K562 (cell line): Measurements from ENCODE around the gene IQCM. TPM values are rescaled to one million over a fixed set of nuclear protein-coding genes. Genes with fewer than 3 reads are reported as not detected.

Experiments
- ATAC-seq: fragments of 200-7000 bp; cut with Tn5 transposase; 3 replicates; pipeline ENCODE4 v1.9.1; 2020; ENCODE audit warnings: moderate library complexity
- BruUV-seq: library from RNA; stranded (reverse); fragments of 400-500 nt; replicated peaks from 2 replicates; lab custom pipeline; 2021; lab: Mats Ljungman, UMichigan
- CTCF ChIA-PET: fragments of 300-600 bp; formaldehyde crosslinking; extraction: SDS; loops from one replicate; lab custom pipeline; 2021; ENCODE audit warnings: low intra/inter-chr PET ratio; lab: Yijun Ruan, JAX
- POLR2A ChIA-PET: fragments of 300-600, 350-650 bp; sonication (Branson Sonifier 250); formaldehyde crosslinking; extraction: SDS; loops from one replicate; lab custom pipeline; 2021; ENCODE audit warnings: antibody characterized with exemption, inconsistent platforms; lab: Yijun Ruan, JAX
- DNase-seq, 4 experiments: peaks; one replicate each; pipeline versions ENCODE4 v3.0.0 to v3.0.0-alpha.2; 2011 to 2018; ENCODE audit warnings: low spot score in 3 of 4, mixed read lengths in 3 of 4; ENCODE audit errors: extremely low read depth in 1 of 4
- FAIRE-seq: peaks from 2 replicates; lab custom pipeline; 2011; peaks lifted over from hg19 to GRCh38; lab: Jason Lieb, UNC
- H2AFZ ChIP-seq: 2 replicates; pipeline ENCODE4 v1.6.0; 2011; ENCODE audit warnings: low read depth, low read length, control low read depth, inconsistent platforms
- H3K27ac ChIP-seq: fragments of 200-600 bp; 3 replicates; pipeline ENCODE4 v1.8.0; 2011; ENCODE audit warnings: low read depth, mild to moderate bottlenecking, control low read depth, inconsistent platforms, low read length, moderate library complexity, mixed read lengths; ENCODE audit errors: extremely low read depth
- H3K27me3 ChIP-seq, 2 experiments: fragments of 300-600 bp in 1 of 2; 2 replicates in 1 of 2; 3 replicates in 1 of 2; pipeline versions ENCODE4 v1.6.0 to v1.8.0; 2011; ENCODE audit warnings: inconsistent platforms in 2 of 2, low read length in 2 of 2, mild to moderate bottlenecking in 1 of 2, mixed read lengths in 1 of 2, moderate library complexity in 1 of 2; ENCODE audit not compliant: control insufficient read depth in 2 of 2, insufficient read depth in 2 of 2
- H3K36me3 ChIP-seq: fragments of 300-600 bp; 3 replicates; pipeline ENCODE4 v1.8.0; 2011; ENCODE audit warnings: mild to moderate bottlenecking, low read length, inconsistent platforms; ENCODE audit not compliant: control insufficient read depth, insufficient read depth
- H3K4me1 ChIP-seq, 2 experiments: fragments of 200-600 bp in 1 of 2; replicated peaks in 1 of 2; 2 replicates in 1 of 2; 3 replicates in 1 of 2; pipeline versions ENCODE4 v1.5.1 to v1.8.0; 2011; ENCODE audit warnings: inconsistent platforms in 2 of 2, low read length in 2 of 2, mild to moderate bottlenecking in 1 of 2, mixed read lengths in 1 of 2, moderate library complexity in 1 of 2; ENCODE audit not compliant: control insufficient read depth in 2 of 2, insufficient read depth in 2 of 2
- H3K4me2 ChIP-seq: 2 replicates; pipeline ENCODE4 v1.6.1; 2011; ENCODE audit warnings: low read length, control low read depth, inconsistent platforms, mixed read lengths; ENCODE audit not compliant: insufficient read depth
- H3K4me3 ChIP-seq: fragments of 200-600 bp; sonication (generic), shearing (Covaris generic); 2 replicates; pipeline ENCODE4 v1.5.1; 2016; ENCODE audit warnings: control low read depth, inconsistent platforms
- H3K79me2 ChIP-seq: fragments of 200-600 bp; 3 replicates; pipeline ENCODE4 v1.8.0; 2011; ENCODE audit warnings: low read length, inconsistent platforms; ENCODE audit not compliant: control insufficient read depth, insufficient read depth
- H3K9ac ChIP-seq, 2 experiments: 2 replicates each; pipeline versions ENCODE4 v1.6.0 to v1.6.1; 2011; ENCODE audit warnings: low read depth in 2 of 2, low read length in 2 of 2, control low read depth in 1 of 2, inconsistent platforms in 1 of 2, mild to moderate bottlenecking in 1 of 2, mixed read lengths in 1 of 2; ENCODE audit not compliant: insufficient read depth in 1 of 2
- H3K9me1 ChIP-seq: one replicate; pipeline ENCODE4 v1.6.0; 2011; ENCODE audit warnings: inconsistent platforms, mild to moderate bottlenecking, low read length, moderate library complexity; ENCODE audit not compliant: control insufficient read depth, insufficient read depth
- H3K9me3 ChIP-seq: replicated peaks from 2 replicates; pipeline ENCODE4 v1.5.1; 2011; ENCODE audit warnings: low read depth, low read length, inconsistent platforms; ENCODE audit not compliant: control insufficient read depth, insufficient read depth
- H4K20me1 ChIP-seq: replicated peaks from 2 replicates; pipeline ENCODE4 v1.6.1; 2011; ENCODE audit warnings: low read length, inconsistent platforms, mixed read lengths; ENCODE audit not compliant: control insufficient read depth, insufficient read depth
- BMI1 ChIP-seq: fragments of 150-350 bp; IDR thresholded peaks from 2 replicates; pipeline ENCODE4 v1.6.1; 2014; ENCODE audit warnings: low read length
- CC2D1A ChIP-seq: fragments of 450-650 bp; IDR thresholded peaks from 2 replicates; pipeline ENCODE4 v1.6.1; 2017; ENCODE audit warnings: mild to moderate bottlenecking
- NUFIP1 ChIP-seq: fragments of 450-650 bp; IDR thresholded peaks from 2 replicates; pipeline ENCODE4 v1.6.1; 2018; ENCODE audit not compliant: partially characterized antibody
- PML ChIP-seq: IDR thresholded peaks from 2 replicates; pipeline ENCODE4 v1.6.1; 2012; ENCODE audit warnings: low read length, inconsistent platforms
- RBM17 ChIP-seq: fragments of 200-400 bp; formaldehyde crosslinking; IDR thresholded peaks from 2 replicates; pipeline ENCODE4 v1.6.1; 2017; ENCODE audit warnings: low read depth, mild to moderate bottlenecking, low read length, borderline replicate concordance
- RUNX1 ChIP-seq: sonication (generic); IDR thresholded peaks from 2 replicates; pipeline ENCODE4 v1.6.1; 2016; ENCODE audit warnings: antibody characterized with exemption, low read depth
- USF1 ChIP-seq: sonication (generic); formaldehyde crosslinking; IDR thresholded peaks from 2 replicates; pipeline ENCODE4 v1.9.0; 2022; ENCODE audit warnings: mild to moderate bottlenecking, missing genetic modification reagents
- ZNF217 ChIP-seq: sonication (generic); formaldehyde crosslinking; IDR thresholded peaks from 2 replicates; pipeline ENCODE4 v1.8.0; 2022; ENCODE audit warnings: mild to moderate bottlenecking, missing genetic modification reagents
- ZNF224 ChIP-seq: sonication (generic); formaldehyde crosslinking; IDR thresholded peaks from 2 replicates; pipeline ENCODE4 v1.8.0; 2022; ENCODE audit warnings: mild to moderate bottlenecking, missing genetic modification reagents
- ZNF3 ChIP-seq: fragments of 250-450 bp; sonication (Bioruptor Pico); IDR thresholded peaks from 2 replicates; pipeline ENCODE4 v1.5.0; 2021; ENCODE audit warnings: mild to moderate bottlenecking, moderate library complexity
- WGBS: fragments of 100-300 bp; shearing (Covaris generic); methylation state at CpG from one replicate; pipeline ENCODE4 v1.1.6; 2016; ENCODE audit warnings: low coverage, mixed read lengths; ENCODE audit not compliant: insufficient coverage; ENCODE audit errors: missing lambda C conversion rate; 5-methylcytosine and 5-hydroxymethylcytosine counted together
- in situ Hi-C: fragments of 300-500 bp; cut with MboI; formaldehyde crosslinking; loops from 4 replicates; pipeline ENCODE4 v1.15.0; 2018; ENCODE audit warnings: inconsistent platforms, mixed read lengths
- intact Hi-C: fragments of 100-400 bp; cut with micrococcal nuclease; formaldehyde crosslinking; loops from 2 replicates; pipeline ENCODE4 v1.14.2; 2022
- polyA plus RNA-seq, 8 experiments: library from polyadenylated mRNA; depleted of rRNA in 4 of 8; stranded (reverse) in 5 of 8; unstranded in 3 of 8; fragments of >200 nt; fragmentation: Nextera tagmentation in 2 of 8; fragmentation: Illumina TruSeq in 1 of 8; extraction: Ambion mirVana in 2 of 8; extraction: Trizol in 1 of 8; gene quantifications; 2 replicates each; pipeline versions ENCODE4 v1.2.1 to v1.2.3, GENCODE V29; 2011 to 2014; ENCODE audit warnings: inconsistent platforms in 1 of 8, missing spikeins in 1 of 8
- total RNA-seq, 7 experiments: library from RNA; depleted of rRNA in 6 of 7; stranded (reverse); fragments of >200 nt in 6 of 7; fragmentation: Illumina TruSeq in 2 of 7; extraction: Trizol in 2 of 7; gene quantifications; 2 replicates each; pipeline versions ENCODE4 v1.2.1 to v1.2.3, GENCODE V29; 2011 to 2021; ENCODE audit warnings: low replicate concordance in 1 of 7

IQCM gene
- total and polyA plus RNA-seq, 9 of the 15 experiments (the other 6 are each of a cell fraction or from before 2014, with no cell fraction given), result not detected

- no peak for ATAC-seq
- Histone ChIP-seq H3K9me1 (no peaks in the 10 kb centered on the region), H3K9me3 (no peaks in the 10 kb centered on the region), H3K27me3 (no peaks in the 10 kb centered on the region), H3K4me2 (no peak overlapping the region), H4K20me1 (no peaks in the 10 kb centered on the region), H3K36me3 (no peaks in the 10 kb centered on the region), H3K9ac (no peak overlapping the region), H2AFZ (no peak overlapping the region), H3K4me3 (no peak overlapping the region), H3K4me1 (no peaks in the 10 kb centered on the region), H3K27ac (no peak overlapping the region), H3K79me2 (no peaks in the 10 kb centered on the region)
- intact Hi-C loops, result no loop called here
- no peak for DNase-seq
- in situ Hi-C loops, result no loop called here
- POLR2A ChIA-PET, result no interaction called here
- TF ChIP-seq RUNX1 (no peak), USF1 (CRISPR knock-in tag) (no peak)
- CTCF ChIA-PET, result no interaction called here
- no peak for FAIRE-seq
- no TSS peak for BruUV-seq
- WGBS, result 2% methylated on average over 8 of the region's 15 CpGs
Observed at GRCh38 chr4:149835280-149835679, 19.6 kb upstream of the IQCM start.

GRCh38 chr4:149831656-149832208 lies 16.1 kb upstream of the IQCM start:
- CTCF ChIA-PET, result no interaction called here
- H4K20me1 ChIP-seq, result no peaks in the 10 kb centered on the region
- no peak overlapping the region for H3K9ac ChIP-seq
- FAIRE-seq (no peak), ATAC-seq (no peak), DNase-seq (no peak)
- no peak overlapping the region for H2AFZ ChIP-seq
- H3K79me2 ChIP-seq, result no peaks in the 10 kb centered on the region
- BruUV-seq, result no TSS peak
- no peak overlapping the region for H3K4me3 ChIP-seq
- no peaks in the 10 kb centered on the region for H3K9me3 ChIP-seq
- H3K4me2 ChIP-seq, result no peak overlapping the region
- intact Hi-C loops (no loop called here), in situ Hi-C loops (no loop called here)
- H3K27me3 ChIP-seq, result no peaks in the 10 kb centered on the region
- TF ChIP-seq ZNF217 (no peak), NUFIP1 (no peak), PML (no peak), CC2D1A (no peak), RBM17 (no peak), ZNF224 (CRISPR knock-in tag) (no peak), BMI1 (no peak), ZNF3 (CRISPR knock-in tag) (no peak)
- no peaks in the 10 kb centered on the region for H3K9me1 ChIP-seq
- H3K36me3 ChIP-seq, result no peaks in the 10 kb centered on the region
- no peak overlapping the region for H3K27ac ChIP-seq
- H3K4me1 ChIP-seq, result no peaks in the 10 kb centered on the region
- POLR2A ChIA-PET, result no interaction called here
